Cardiac fibroblast (primary cell): ENCODE data around the gene SLC14A1.

Source experiments
- DNase-seq, 2 donors: peaks; one replicate each; pipeline versions ENCODE4 v3.0.0 to v3.0.0-alpha.2; 2010; ENCODE audit warnings: low read depth in 2 of 2
- H3K4me3 ChIP-seq, 2 donors: replicated peaks in 1 of 2; 1 replicate in 1 of 2; 2 replicates in 1 of 2; pipeline ENCODE4 v1.5.1; 2011; ENCODE audit warnings: low read depth in 2 of 2, low read length in 2 of 2, mild to moderate bottlenecking in 2 of 2, moderate library complexity in 1 of 2
- TF ChIP-seq, protein P1 (sequence below): IDR thresholded peaks from one replicate; pipeline ENCODE4 v1.5.1; 2011; ENCODE audit warnings: low read depth, mild to moderate bottlenecking, low read length, inconsistent platforms

The SLC14A1 gene

GRCh38 chr18:45785134-45785533 is 61.2 kb downstream of the SLC14A1 start:
- no peak overlapping the region for H3K4me3 ChIP-seq
- TF ChIP-seq, protein P1, sequence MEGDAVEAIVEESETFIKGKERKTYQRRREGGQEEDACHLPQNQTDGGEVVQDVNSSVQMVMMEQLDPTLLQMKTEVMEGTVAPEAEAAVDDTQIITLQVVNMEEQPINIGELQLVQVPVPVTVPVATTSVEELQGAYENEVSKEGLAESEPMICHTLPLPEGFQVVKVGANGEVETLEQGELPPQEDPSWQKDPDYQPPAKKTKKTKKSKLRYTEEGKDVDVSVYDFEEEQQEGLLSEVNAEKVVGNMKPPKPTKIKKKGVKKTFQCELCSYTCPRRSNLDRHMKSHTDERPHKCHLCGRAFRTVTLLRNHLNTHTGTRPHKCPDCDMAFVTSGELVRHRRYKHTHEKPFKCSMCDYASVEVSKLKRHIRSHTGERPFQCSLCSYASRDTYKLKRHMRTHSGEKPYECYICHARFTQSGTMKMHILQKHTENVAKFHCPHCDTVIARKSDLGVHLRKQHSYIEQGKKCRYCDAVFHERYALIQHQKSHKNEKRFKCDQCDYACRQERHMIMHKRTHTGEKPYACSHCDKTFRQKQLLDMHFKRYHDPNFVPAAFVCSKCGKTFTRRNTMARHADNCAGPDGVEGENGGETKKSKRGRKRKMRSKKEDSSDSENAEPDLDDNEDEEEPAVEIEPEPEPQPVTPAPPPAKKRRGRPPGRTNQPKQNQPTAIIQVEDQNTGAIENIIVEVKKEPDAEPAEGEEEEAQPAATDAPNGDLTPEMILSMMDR: no peak
- peak; percentile 52 to 68 for DNase-seq

GRCh38 chr18:45786941-45787340 is 63.0 kb downstream of the SLC14A1 start:
- H3K4me3 ChIP-seq: no peak overlapping the region
- TF ChIP-seq, protein P1: no peak
- DNase-seq: no peak

DNA sequence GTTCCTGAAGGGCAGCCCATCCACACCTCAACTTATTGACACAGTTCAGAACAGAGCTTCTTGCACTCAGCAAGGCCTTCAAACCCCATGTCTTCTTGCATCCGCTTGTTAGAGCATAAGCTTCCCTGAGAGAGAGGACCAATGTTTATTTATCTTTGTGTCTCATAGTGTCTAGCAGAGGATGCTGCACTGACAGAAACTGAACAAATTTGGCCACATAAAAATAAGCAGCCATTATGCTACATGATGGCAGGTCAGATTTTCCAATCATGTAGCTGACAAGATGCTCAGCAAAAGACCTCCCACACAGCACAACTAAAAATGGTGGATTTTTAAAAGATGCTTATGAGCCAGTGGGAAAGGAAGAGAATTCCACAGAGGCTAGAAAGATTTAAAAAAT is 63.4 kb downstream of the SLC14A1 start:
- no peak overlapping the region for H3K4me3 ChIP-seq
- DNase-seq: no peak
- TF ChIP-seq, protein P1: no peak

DNA sequence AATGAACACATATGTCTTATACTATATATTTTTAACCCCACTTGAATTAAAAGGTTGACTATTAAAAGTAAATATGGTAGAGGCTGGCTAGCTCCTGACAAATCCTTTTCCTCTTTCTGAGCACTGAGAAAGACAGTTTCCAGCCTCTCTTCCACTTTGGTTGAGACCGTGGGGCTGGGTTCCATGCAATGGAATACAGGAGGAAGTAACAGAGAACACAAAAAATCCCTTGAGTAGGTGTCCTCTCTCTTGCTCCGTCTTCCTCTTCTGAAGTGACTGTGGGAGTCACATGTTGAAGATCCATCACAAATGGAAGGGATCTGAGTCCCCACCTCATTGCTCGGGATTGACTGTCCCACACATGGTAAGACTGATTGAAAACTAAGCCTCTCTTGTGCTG is 64.9 kb downstream of the SLC14A1 start:
- no peak overlapping the region for H3K4me3 ChIP-seq
- no peak for DNase-seq
- TF ChIP-seq, protein P1: no peak

DNA sequence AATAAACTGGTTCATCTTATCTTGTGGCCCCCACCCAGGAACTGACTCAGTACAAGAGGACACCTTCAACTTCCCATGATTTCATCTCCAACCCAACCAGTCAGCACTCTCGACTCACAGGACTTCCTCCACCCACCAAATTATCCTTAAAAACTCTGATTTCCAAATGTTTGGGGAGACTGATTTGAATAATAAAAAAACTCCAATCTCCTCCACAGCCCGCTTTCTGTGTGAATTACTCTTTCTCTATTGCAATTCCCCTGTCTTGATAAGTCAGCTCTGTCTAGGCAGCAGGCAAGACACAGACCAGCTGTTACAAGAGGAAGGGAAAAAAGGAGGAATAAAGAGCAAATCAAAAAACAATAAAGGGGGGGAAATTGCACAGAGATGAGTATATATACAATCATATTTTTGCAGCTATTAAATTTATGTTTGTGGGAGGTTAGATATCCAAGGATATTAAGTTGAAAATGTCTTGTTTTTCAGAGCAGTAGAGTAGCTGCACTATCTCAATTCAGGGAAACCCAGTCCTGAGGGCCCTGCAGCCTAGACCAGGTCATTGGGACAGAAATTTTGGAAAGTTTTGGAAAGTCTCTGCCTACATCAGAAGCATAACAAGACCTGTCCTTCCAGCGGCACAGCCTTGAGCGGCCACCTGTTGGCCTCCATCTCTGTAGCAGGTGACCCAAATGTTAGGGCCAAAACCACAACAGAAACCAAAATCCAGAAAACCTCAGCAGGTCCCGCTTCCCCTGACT is 68.7 kb downstream of the SLC14A1 start:
- H3K4me3 ChIP-seq: no peak overlapping the region
- TF ChIP-seq, protein P1: no peak
- peak; percentile 39 to 53 for DNase-seq

DNA sequence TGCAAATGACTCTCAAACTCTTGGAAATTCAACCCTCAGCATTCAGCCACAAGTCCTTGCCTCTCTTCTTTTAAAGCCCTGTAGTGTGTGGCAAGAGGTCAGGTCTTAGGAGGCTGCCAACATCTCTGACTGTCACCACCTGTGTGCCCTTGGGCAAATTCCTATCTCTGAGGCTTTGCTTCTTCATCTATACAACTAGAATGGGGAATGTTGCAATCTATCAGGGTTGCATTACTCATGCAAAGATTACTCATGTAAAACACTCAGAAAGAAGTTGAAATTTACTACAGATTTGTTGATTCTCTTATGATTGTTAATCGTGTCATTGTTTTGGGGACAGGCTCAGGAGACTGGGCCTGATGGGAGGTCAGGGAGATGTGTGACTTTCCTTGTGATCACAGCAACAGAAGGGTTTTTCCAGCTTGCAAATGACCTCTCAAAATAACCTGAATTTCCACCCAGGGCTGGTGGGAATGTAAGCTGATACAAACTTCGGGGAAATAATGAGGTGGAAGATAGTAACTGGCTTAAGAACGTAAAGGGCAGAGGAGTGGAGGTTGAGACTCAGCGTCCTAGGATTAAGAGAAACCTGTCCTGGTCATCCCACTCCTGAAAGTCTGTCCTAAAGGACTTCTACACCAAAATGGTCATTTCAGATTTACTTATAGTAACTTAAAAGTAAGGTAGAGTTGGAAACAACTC is 69.4 kb downstream of the SLC14A1 start:
- TF ChIP-seq, protein P1: no peak
- peak; percentile 70 to 89 for DNase-seq
- H3K4me3 ChIP-seq: no peak overlapping the region
